OCI-LY1 (cell line): ENCODE data around the gene PADI1.

ENCODE experiments used
- H2AFZ ChIP-seq: fragments of 200-600 bp; sonication (generic), shearing (Covaris generic); 2 replicates; pipeline ENCODE4 v1.6.0; 2014; ENCODE audit warnings: antibody characterized with exemption, mild to moderate bottlenecking, low read length
- H3F3A ChIP-seq: fragments of 200-600 bp; sonication (generic), shearing (Covaris generic); 2 replicates; pipeline ENCODE4 v1.6.0; 2014; ENCODE audit warnings: mild to moderate bottlenecking, antibody characterized with exemption, low read length, moderate library complexity; ENCODE audit not compliant: insufficient read depth
- H3K27ac ChIP-seq: fragments of 200-600 bp; sonication (generic); 2 replicates; pipeline ENCODE4 v1.5.1; 2014; ENCODE audit warnings: low read length, mixed run types, mild to moderate bottlenecking, low read depth; ENCODE audit not compliant: poor library complexity, severe bottlenecking
- H3K27me3 ChIP-seq: fragments of 200-600 bp; sonication (generic); 2 replicates; pipeline ENCODE4 v1.6.0; 2014; ENCODE audit warnings: antibody characterized with exemption, mild to moderate bottlenecking, low read length, moderate library complexity; ENCODE audit not compliant: insufficient read depth
- H3K36me3 ChIP-seq: fragments of 200-600 bp; sonication (generic); 2 replicates; pipeline ENCODE4 v1.6.1; 2014; ENCODE audit warnings: mild to moderate bottlenecking, antibody characterized with exemption, low read length, moderate library complexity, mixed read lengths; ENCODE audit not compliant: insufficient read depth
- H3K4me1 ChIP-seq: fragments of 200-600 bp; sonication (generic); 2 replicates; pipeline ENCODE4 v1.5.1; 2014; ENCODE audit warnings: mild to moderate bottlenecking, low read length, moderate library complexity; ENCODE audit not compliant: insufficient read depth, severe bottlenecking
- H3K4me2 ChIP-seq: fragments of 200-600 bp; sonication (generic), shearing (Covaris generic); 2 replicates; pipeline ENCODE4 v1.6.1; 2014; ENCODE audit warnings: low read length
- H3K4me3 ChIP-seq: fragments of 200-600 bp; sonication (generic); 2 replicates; pipeline ENCODE4 v1.5.1; 2014; ENCODE audit warnings: low read length, low read depth, mild to moderate bottlenecking, mixed read lengths; ENCODE audit not compliant: poor library complexity, severe bottlenecking
- H3K79me2 ChIP-seq: fragments of 200-600 bp; shearing (Covaris generic); 2 replicates; pipeline ENCODE4 v1.6.1; 2016; ENCODE audit warnings: mixed run types, low read length, mixed read lengths; ENCODE audit not compliant: insufficient read depth
- H3K9ac ChIP-seq: fragments of 200-600 bp; sonication (generic), shearing (Covaris generic); 2 replicates; pipeline ENCODE4 v1.6.1; 2014; ENCODE audit warnings: mild to moderate bottlenecking, low read length, mixed read lengths
- H3K9me2 ChIP-seq: fragments of 200-600 bp; sonication (generic), shearing (Covaris generic); 2 replicates; pipeline ENCODE4 v1.6.1; 2014; ENCODE audit warnings: low read depth, mild to moderate bottlenecking, low read length, mixed read lengths
- H3K9me3 ChIP-seq: fragments of 200-600 bp; shearing (Covaris generic); 2 replicates; pipeline ENCODE4 v1.6.1; 2014; ENCODE audit warnings: low read length, mixed read lengths
- H4K20me1 ChIP-seq: fragments of 200-600 bp; sonication (generic), shearing (Covaris generic); 2 replicates; pipeline ENCODE4 v1.6.0; 2016; ENCODE audit warnings: mild to moderate bottlenecking, low read length; ENCODE audit not compliant: insufficient read depth
- EZH2 ChIP-seq: fragments of 200-600 bp; sonication (generic), shearing (Covaris generic); IDR thresholded peaks from 2 replicates; pipeline ENCODE4 v1.8.0; 2017; ENCODE audit warnings: borderline replicate concordance, mixed run types, mild to moderate bottlenecking, antibody characterized with exemption, low read length, moderate library complexity, mixed read lengths
- TF ChIP-seq, protein P1 (sequence below): fragments of 200-600 bp; sonication (generic), shearing (Covaris generic); IDR thresholded peaks from 2 replicates; pipeline ENCODE4 v1.5.1; 2017; ENCODE audit warnings: mild to moderate bottlenecking, antibody characterized with exemption, low read length, moderate library complexity, mixed read lengths

PADI1 gene

DNA sequence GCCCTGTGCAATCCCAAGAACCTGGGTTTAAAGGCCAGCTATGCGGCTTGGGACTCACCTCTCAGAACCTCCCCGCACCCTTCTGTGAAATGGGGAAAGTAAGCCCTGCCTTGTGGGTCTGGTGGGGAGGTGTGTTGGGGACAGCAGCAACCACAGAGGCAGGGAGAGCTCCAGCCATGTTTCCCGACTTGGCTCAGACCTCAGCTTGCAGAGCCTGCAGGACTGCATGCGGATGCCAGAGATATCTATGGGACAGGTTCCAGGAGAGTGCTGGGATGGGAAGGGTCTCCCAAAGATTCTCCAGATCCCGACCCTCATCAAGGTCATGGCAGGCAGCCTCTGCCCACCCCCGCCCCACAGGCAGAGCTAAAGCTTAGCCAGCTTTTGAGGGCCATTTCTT lies 20.2 kb downstream of the PADI1 start:
- Histone ChIP-seq H3K4me2 (no peak overlapping the region), H3K27me3 (no peaks in the 10 kb centered on the region; the same call in 1 of the 2 replicates), H3K4me3 (no peak overlapping the region), H3K9ac (no peak overlapping the region), H3K9me3 (no peaks in the 10 kb centered on the region), H3F3A (no peaks in the 10 kb centered on the region), H4K20me1 (no peaks in the 10 kb centered on the region), H2AFZ (no peak overlapping the region), H3K79me2 (no peaks in the 10 kb centered on the region), H3K36me3 (no peaks in the 10 kb centered on the region), H3K4me1 (no peaks in the 10 kb centered on the region), H3K9me2 (no peaks in the 10 kb centered on the region), H3K27ac (no peak overlapping the region)
- TF ChIP-seq, protein P1, sequence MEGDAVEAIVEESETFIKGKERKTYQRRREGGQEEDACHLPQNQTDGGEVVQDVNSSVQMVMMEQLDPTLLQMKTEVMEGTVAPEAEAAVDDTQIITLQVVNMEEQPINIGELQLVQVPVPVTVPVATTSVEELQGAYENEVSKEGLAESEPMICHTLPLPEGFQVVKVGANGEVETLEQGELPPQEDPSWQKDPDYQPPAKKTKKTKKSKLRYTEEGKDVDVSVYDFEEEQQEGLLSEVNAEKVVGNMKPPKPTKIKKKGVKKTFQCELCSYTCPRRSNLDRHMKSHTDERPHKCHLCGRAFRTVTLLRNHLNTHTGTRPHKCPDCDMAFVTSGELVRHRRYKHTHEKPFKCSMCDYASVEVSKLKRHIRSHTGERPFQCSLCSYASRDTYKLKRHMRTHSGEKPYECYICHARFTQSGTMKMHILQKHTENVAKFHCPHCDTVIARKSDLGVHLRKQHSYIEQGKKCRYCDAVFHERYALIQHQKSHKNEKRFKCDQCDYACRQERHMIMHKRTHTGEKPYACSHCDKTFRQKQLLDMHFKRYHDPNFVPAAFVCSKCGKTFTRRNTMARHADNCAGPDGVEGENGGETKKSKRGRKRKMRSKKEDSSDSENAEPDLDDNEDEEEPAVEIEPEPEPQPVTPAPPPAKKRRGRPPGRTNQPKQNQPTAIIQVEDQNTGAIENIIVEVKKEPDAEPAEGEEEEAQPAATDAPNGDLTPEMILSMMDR: no peak
- TF ChIP-seq EZH2: no peak

DNA sequence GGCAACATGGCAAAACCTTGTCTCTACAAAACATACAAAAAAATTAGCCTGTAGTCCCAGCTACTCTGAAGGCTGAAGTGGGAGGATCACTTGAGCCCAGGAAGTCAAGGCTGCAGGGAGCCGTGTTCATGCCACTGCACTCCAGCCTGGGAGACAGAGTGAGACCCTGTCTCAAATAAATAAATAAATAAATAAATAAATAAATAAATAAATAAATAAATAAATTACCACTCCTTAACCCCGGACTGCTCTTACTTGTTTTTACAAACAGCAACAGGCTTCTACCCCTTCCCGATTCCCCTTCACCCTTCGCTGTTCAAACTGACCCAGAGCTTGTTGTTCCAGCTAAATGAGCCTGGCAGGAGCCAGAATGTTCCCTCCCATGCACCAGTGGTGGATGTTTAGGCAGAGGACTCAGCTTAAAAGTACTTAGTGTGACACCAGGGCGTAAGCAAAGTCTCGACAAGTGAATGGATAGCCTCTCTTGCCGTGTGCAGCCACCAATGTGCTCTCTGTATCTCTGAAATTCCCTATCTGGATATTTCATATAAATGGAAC lies 22.5 kb downstream of the PADI1 start:
- Histone ChIP-seq H3K4me1 (no peaks in the 10 kb centered on the region), H3K27me3 (no peaks in the 10 kb centered on the region; the same call in 1 of the 2 replicates), H4K20me1 (no peaks in the 10 kb centered on the region), H3F3A (no peaks in the 10 kb centered on the region), H3K79me2 (no peaks in the 10 kb centered on the region), H3K27ac (no peak overlapping the region), H3K9ac (no peak overlapping the region), H3K9me3 (no peaks in the 10 kb centered on the region), H2AFZ (no peak overlapping the region), H3K4me3 (no peak overlapping the region), H3K9me2 (no peaks in the 10 kb centered on the region), H3K4me2 (no peak overlapping the region), H3K36me3 (no peaks in the 10 kb centered on the region)
- TF ChIP-seq, protein P1: no peak
- no peak for TF ChIP-seq EZH2

DNA sequence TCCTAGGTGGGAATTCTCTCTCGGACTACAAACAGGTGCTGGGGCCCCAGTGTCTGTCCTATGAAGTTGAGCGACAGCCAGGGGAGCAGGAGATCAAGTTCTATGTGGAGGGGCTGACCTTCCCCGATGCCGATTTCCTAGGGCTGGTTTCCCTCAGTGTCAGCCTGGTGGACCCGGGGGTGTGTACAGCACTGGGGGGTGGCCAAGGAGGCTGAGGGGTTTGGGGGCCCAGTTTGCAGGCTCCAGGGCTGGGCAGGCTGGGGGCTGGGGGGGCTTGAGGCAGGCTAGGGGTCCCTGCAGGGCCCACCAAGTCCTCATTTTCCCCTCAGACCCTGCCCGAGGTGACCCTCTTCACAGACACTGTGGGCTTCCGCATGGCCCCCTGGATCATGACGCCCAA lies 23.7 kb downstream of the PADI1 start:
- Histone ChIP-seq H3K9me3 (no peaks in the 10 kb centered on the region), H3K9me2 (no peaks in the 10 kb centered on the region), H3F3A (no peaks in the 10 kb centered on the region), H3K27ac (no peak overlapping the region), H3K9ac (no peak overlapping the region), H3K4me1 (no peaks in the 10 kb centered on the region), H3K27me3 (0 out of 2 replicates have a peak, but pooled peaks cover 3% of the 10 kb centered on the region), H3K36me3 (no peaks in the 10 kb centered on the region), H4K20me1 (no peaks in the 10 kb centered on the region), H2AFZ (no peak overlapping the region), H3K4me3 (no peak overlapping the region), H3K4me2 (no peak overlapping the region), H3K79me2 (no peaks in the 10 kb centered on the region)
- no peak for TF ChIP-seq EZH2
- TF ChIP-seq, protein P1: no peak
